GM19328 (cell line): ENCODE results near the gene SKAP1.

Source experiments
- ATAC-seq: cut with Tn5 transposase; IDR thresholded peaks from one replicate; pipeline ENCODE4 v1.9.1; 2021; ENCODE audit warnings: mild to moderate bottlenecking, moderate library complexity; ENCODE audit not compliant: unreplicated experiment

SKAP1 gene

GRCh38 chr17:48333034-48333530 lies 96.9 kb downstream of the SKAP1 start:
- ATAC-seq = no peak

GRCh38 chr17:48330887-48331286 lies 99.1 kb downstream of the SKAP1 start:
- ATAC-seq = no peak

- ATAC-seq = no peak
These were observed 99.6 kb downstream of the SKAP1 start for GRCh38 chr17:48330421-48330820.

- no peak for ATAC-seq
These were observed 101.6 kb downstream of the SKAP1 start for GRCh38 chr17:48328457-48328856.

- ATAC-seq = no peak
These were observed 103.7 kb downstream of the SKAP1 start for GRCh38 chr17:48326310-48326709.

- no peak for ATAC-seq
These were observed 108.0 kb downstream of the SKAP1 start for GRCh38 chr17:48322060-48322459.

- ATAC-seq = no peak
These were observed 112.3 kb downstream of the SKAP1 start for GRCh38 chr17:48317732-48318131.

- ATAC-seq = no peak
These were observed 115.3 kb downstream of the SKAP1 start for GRCh38 chr17:48314716-48315115.

- no peak for ATAC-seq
These were observed 116.8 kb downstream of the SKAP1 start for GRCh38 chr17:48313096-48313755.

- ATAC-seq = no peak
These were observed 118.7 kb downstream of the SKAP1 start for GRCh38 chr17:48311324-48311723.

- ATAC-seq = no peak
These were observed 119.2 kb downstream of the SKAP1 start for GRCh38 chr17:48310748-48311213.

- no peak for ATAC-seq
These were observed 121.4 kb downstream of the SKAP1 start for GRCh38 chr17:48308581-48308980.

- ATAC-seq = no peak
These were observed 122.1 kb downstream of the SKAP1 start for GRCh38 chr17:48307814-48308411.

- no peak for ATAC-seq
These were observed 122.8 kb downstream of the SKAP1 start for GRCh38 chr17:48307255-48307654.

GRCh38 chr17:48301002-48301401 lies 129.0 kb downstream of the SKAP1 start:
- ATAC-seq = no peak

GRCh38 chr17:48299760-48300159 lies 130.3 kb downstream of the SKAP1 start:
- no peak for ATAC-seq

GRCh38 chr17:48297825-48298224 lies 132.2 kb downstream of the SKAP1 start:
- ATAC-seq = no peak

GRCh38 chr17:48296453-48296852 lies 133.6 kb downstream of the SKAP1 start:
- ATAC-seq = no peak

- ATAC-seq = no peak
These were observed 134.4 kb downstream of the SKAP1 start for GRCh38 chr17:48295362-48296288.

GRCh38 chr17:48294806-48295361 lies 135.1 kb downstream of the SKAP1 start:
- ATAC-seq = no peak
